SU-DHL-6 (cell line): ENCODE results near the gene EYS.
"Not testable (repeated sequence)": the region's sequence is repeated elsewhere in the genome, so short reads cannot be mapped to it uniquely, and the experiment has no call there.

Experiments
- H2AFZ ChIP-seq: fragments of 200-600 bp; sonication (generic); 2 replicates; pipeline ENCODE4 v1.6.1; 2014; ENCODE audit warnings: low read depth, mild to moderate bottlenecking, moderate library complexity, mixed read lengths, antibody characterized with exemption, low read length; ENCODE audit not compliant: severe bottlenecking
- H3F3A ChIP-seq: fragments of 200-600 bp; shearing (Covaris generic); 2 replicates; pipeline ENCODE4 v1.6.0; 2016; ENCODE audit warnings: antibody characterized with exemption, mild to moderate bottlenecking; ENCODE audit not compliant: insufficient read depth
- H3K27ac ChIP-seq: fragments of 200-600 bp; sonication (generic); 2 replicates; pipeline ENCODE4 v1.5.1; 2016; ENCODE audit warnings: low read depth, mild to moderate bottlenecking, low read length, moderate library complexity, mixed read lengths
- H3K27me3 ChIP-seq: fragments of 200-600 bp; sonication (generic), shearing (Covaris generic); 2 replicates; pipeline ENCODE4 v1.6.0; 2014; ENCODE audit warnings: mild to moderate bottlenecking, low read length
- H3K36me3 ChIP-seq: fragments of 200-600 bp; sonication (generic); 2 replicates; pipeline ENCODE4 v1.6.1; 2014; ENCODE audit warnings: mild to moderate bottlenecking, low read length, mixed read lengths
- H3K4me2 ChIP-seq: fragments of 300-600, 200-600 bp; shearing (Covaris generic), sonication (generic); 2 replicates; pipeline ENCODE4 v1.6.0; 2014; ENCODE audit warnings: low read length, low read depth, mild to moderate bottlenecking; ENCODE audit not compliant: poor library complexity, severe bottlenecking
- H3K4me3 ChIP-seq: fragments of 200-600 bp; sonication (generic); 2 replicates; pipeline ENCODE4 v1.5.1; 2014; ENCODE audit warnings: antibody characterized with exemption, low read length, mild to moderate bottlenecking, mixed read lengths; ENCODE audit not compliant: insufficient read depth, poor library complexity, severe bottlenecking
- H3K79me2 ChIP-seq: fragments of 200-600 bp; sonication (generic); 2 replicates; pipeline ENCODE4 v1.6.1; 2014; ENCODE audit warnings: mild to moderate bottlenecking, low read length, moderate library complexity; ENCODE audit not compliant: insufficient read depth
- H3K9ac ChIP-seq: fragments of 200-600 bp; sonication (generic); 2 replicates; pipeline ENCODE4 v1.7.0; 2014; ENCODE audit warnings: mild to moderate bottlenecking, low read length
- H3K9me2 ChIP-seq: fragments of 200-600 bp; sonication (generic); replicated peaks from 2 replicates; pipeline ENCODE4 v1.6.1; 2014; ENCODE audit warnings: low read length; ENCODE audit not compliant: insufficient read depth
- H3K9me3 ChIP-seq: fragments of 200-600 bp; sonication (generic); 2 replicates; pipeline ENCODE4 v1.6.1; 2014; ENCODE audit warnings: low read length, mixed read lengths; ENCODE audit not compliant: insufficient read depth
- H4K20me1 ChIP-seq: fragments of 200-600 bp; sonication (generic); 2 replicates; pipeline ENCODE4 v1.6.1; 2014; ENCODE audit warnings: low read depth, mild to moderate bottlenecking, antibody characterized with exemption, low read length, moderate library complexity, mixed read lengths
- CTCF ChIP-seq: fragments of 200-600 bp; sonication (generic); IDR thresholded peaks from one replicate; pipeline ENCODE4 v1.5.1; 2017; ENCODE audit warnings: antibody characterized with exemption, mild to moderate bottlenecking, low read length, moderate library complexity; ENCODE audit not compliant: insufficient read depth, poor library complexity, severe bottlenecking
- EZH2phosphoT487 ChIP-seq: fragments of 200-600 bp; sonication (generic), shearing (Covaris generic); conservative IDR thresholded peaks from 2 replicates; pipeline ENCODE4 v1.6.1; 2018; ENCODE audit warnings: mild to moderate bottlenecking, antibody characterized with exemption, low read length, moderate library complexity, mixed read lengths

Gene EYS

GRCh38 chr6:63739094-63739687 lies 1967.8 kb downstream of the EYS start:
- H2AFZ ChIP-seq, result no peak overlapping the region
- H3K27ac ChIP-seq, result no peak overlapping the region
- H3K79me2 ChIP-seq, result no peaks in the 10 kb centered on the region
- no peaks in the 10 kb centered on the region for H3F3A ChIP-seq
- H3K9me3 ChIP-seq, result no peaks in the 10 kb centered on the region
- TF ChIP-seq EZH2phosphoT487 (no peak), CTCF (no peak)
- no peaks in the 10 kb centered on the region for H4K20me1 ChIP-seq
- no peaks in the 10 kb centered on the region for H3K27me3 ChIP-seq
- H3K9me2 ChIP-seq, result no peaks in the 10 kb centered on the region
- H3K9ac ChIP-seq, result no peak overlapping the region
- H3K36me3 ChIP-seq, result no peaks in the 10 kb centered on the region
- no peak overlapping the region for H3K4me2 ChIP-seq
- no peak overlapping the region for H3K4me3 ChIP-seq

- H3K4me3 ChIP-seq, H3K27me3 ChIP-seq, H3K4me2 ChIP-seq, H4K20me1 ChIP-seq, H2AFZ ChIP-seq, H3K79me2 ChIP-seq, H3K27ac ChIP-seq, H3F3A ChIP-seq, H3K9me3 ChIP-seq, H3K9ac ChIP-seq, H3K9me2 ChIP-seq, H3K36me3 ChIP-seq: not testable (repeated sequence)
Observed at GRCh38 chr6:63738190-63738589, 1968.8 kb downstream of the EYS start.

- no peaks in the 10 kb centered on the region for H3K36me3 ChIP-seq
- H3K79me2 ChIP-seq, result no peaks in the 10 kb centered on the region
- no peak overlapping the region for H3K4me2 ChIP-seq
- H3K9me2 ChIP-seq, result no peaks in the 10 kb centered on the region
- no peak overlapping the region for H2AFZ ChIP-seq
- no peak for TF ChIP-seq EZH2phosphoT487
- no peaks in the 10 kb centered on the region for H3K27me3 ChIP-seq
- H3K9me3 ChIP-seq, result no peaks in the 10 kb centered on the region
- H3K9ac ChIP-seq, result no peak overlapping the region
- no peaks in the 10 kb centered on the region for H3F3A ChIP-seq
- no peak overlapping the region for H3K4me3 ChIP-seq
- no peaks in the 10 kb centered on the region for H4K20me1 ChIP-seq
- H3K27ac ChIP-seq, result no peak overlapping the region
Observed at GRCh38 chr6:63734923-63735322, 1972.1 kb downstream of the EYS start.

GRCh38 chr6:63732336-63732735 lies 1974.7 kb downstream of the EYS start:
- Histone ChIP-seq H3K36me3 (no peaks in the 10 kb centered on the region), H3K27ac (no peak overlapping the region)

More at GRCh38 chr6:63732336-63732735, 1974.7 kb downstream of the EYS start:
- Histone ChIP-seq H2AFZ (no peak overlapping the region), H3K9me3 (no peaks in the 10 kb centered on the region), H3K4me3 (no peak overlapping the region), H3K9ac (no peak overlapping the region), H4K20me1 (no peaks in the 10 kb centered on the region), H3K4me2 (no peak overlapping the region), H3K9me2 (no peaks in the 10 kb centered on the region), H3K27me3 (no peaks in the 10 kb centered on the region), H3K79me2 (no peaks in the 10 kb centered on the region), H3F3A (no peaks in the 10 kb centered on the region)
- TF ChIP-seq EZH2phosphoT487 (no peak), CTCF (no peak)
